Heart left ventricle (tissue), 13 donors: ENCODE results near the gene DNAAF5.

Experiments used
- CTCF ChIP-seq, 12 donors: fragments of 200-600 bp; sonication (generic) in 4 of 12; IDR thresholded peaks; one replicate each; pipeline versions ENCODE4 v1.5.0 to v1.8.0; 2018 to 2022; ENCODE audit warnings: antibody characterized with exemption in 12 of 12, mild to moderate bottlenecking in 5 of 12
- POLR2A ChIP-seq, 2 donors: fragments of 450-650 bp; IDR thresholded peaks; one replicate each; pipeline ENCODE4 v1.6.1; 2017; ENCODE audit warnings: antibody characterized with exemption in 2 of 2, mild to moderate bottlenecking in 2 of 2, moderate library complexity in 2 of 2
- donor health status: ischemic (EF 13 %, LVEDD 7.1; RV severe dilation, severe dysfunction).
- donor health status: DM: no; HTN: yes; CAD: no.
- donor health status: DM: no; HTN: no; CAD: no.
- donor health status: ischemic (EF 25% LVEDD 6.9; RV normal size, moderate dysfunction).
- donor health status: ischemic (EF 25% LVEDD 5.7; RV mildly dilated, moderate dysfunction).
- donor health status: ischemic (EF 35%, LVEDD 5.7; RV mildly dilated, moderate dysfunction).
- donor health status: nonischemic (EF 11% LVEDD 7.7; RV severe dilation, severe dysfunction).
- donor health status: DM: yes; HTN: yes; CAD: no.
- donor health status: PGD.
- donor health status: ischemic (EF 29% LVEDD 5.4; RV normal size, mild dysfunction).
- donor health status: nonischemic (EF 23%, LVEDD 6.1; RV moderate dilation, normal function).

DNA sequence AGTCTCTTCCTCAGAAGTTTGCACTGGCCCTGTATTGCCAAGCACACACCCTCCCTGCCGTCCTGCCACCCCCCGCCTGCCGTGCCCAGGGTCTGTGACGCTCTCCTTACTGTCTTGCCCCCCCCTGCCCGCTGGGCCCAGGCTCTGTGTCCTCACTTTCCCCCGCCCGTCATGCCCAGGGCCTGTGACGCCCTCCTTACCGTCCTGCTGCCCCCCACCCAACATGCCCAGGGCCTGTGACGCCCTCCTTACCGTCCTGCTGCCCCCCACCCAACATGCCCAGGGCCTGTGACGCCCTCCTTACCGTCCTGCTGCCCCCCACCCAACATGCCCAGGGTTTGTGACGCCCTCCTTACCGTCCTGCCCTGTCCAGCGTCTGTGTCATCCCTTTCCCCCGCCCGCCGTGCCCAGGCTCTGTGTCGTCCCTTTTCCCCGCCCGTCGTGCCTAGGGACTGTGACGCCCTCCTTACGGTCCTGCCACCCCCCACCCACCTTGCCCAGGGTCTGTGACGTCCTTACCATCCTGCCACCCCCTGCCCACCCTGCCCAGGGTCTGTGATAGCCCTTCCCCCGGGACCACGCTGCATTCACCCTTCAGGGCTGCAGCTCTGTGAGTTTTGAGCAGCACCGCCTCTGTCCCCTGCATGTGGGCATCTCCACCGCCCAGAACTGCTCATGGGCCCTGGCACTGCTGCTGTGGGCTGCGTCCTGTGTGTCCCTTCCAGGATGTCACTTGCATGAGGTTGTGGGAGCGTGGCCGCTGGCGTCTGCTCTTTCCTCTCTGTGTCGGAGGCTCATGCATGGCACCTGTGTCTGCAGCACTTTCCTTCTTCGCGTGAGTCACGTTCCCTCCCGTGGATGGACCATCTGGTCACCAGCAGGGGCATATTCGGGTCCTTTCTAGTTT, 19.9 kb downstream of the DNAAF5 start:
- no peak for TF ChIP-seq CTCF (IDR thresholded peaks at IDR 0.05)
- TF ChIP-seq POLR2A (IDR thresholded peaks at IDR 0.05): no peak
